GM21737 (cell line): ENCODE measurements around the gene ADCK2.
"Not testable (repeated sequence)": the region's sequence is repeated elsewhere in the genome, so short reads cannot be mapped to it uniquely, and the experiment has no call there.

ENCODE experiments used
- ATAC-seq: cut with Tn5 transposase; IDR thresholded peaks from one replicate; pipeline ENCODE4 v1.9.1; 2021; ENCODE audit warnings: mild to moderate bottlenecking, moderate library complexity; ENCODE audit not compliant: unreplicated experiment

ADCK2 gene

GRCh38 chr7:140673774-140674155 lies 1.0 kb downstream of the ADCK2 start:
- ATAC-seq, result no peak

- no peak for ATAC-seq
These were observed 1.6 kb downstream of the ADCK2 start for GRCh38 chr7:140674356-140674800.

GRCh38 chr7:140674899-140675701 lies 2.4 kb downstream of the ADCK2 start:
- no peak for ATAC-seq

- ATAC-seq, result no peak
These were observed 3.0 kb downstream of the ADCK2 start for GRCh38 chr7:140675726-140676125.

GRCh38 chr7:140676306-140676705 lies 3.6 kb downstream of the ADCK2 start:
- ATAC-seq, result peak; percentile 38

DNA sequence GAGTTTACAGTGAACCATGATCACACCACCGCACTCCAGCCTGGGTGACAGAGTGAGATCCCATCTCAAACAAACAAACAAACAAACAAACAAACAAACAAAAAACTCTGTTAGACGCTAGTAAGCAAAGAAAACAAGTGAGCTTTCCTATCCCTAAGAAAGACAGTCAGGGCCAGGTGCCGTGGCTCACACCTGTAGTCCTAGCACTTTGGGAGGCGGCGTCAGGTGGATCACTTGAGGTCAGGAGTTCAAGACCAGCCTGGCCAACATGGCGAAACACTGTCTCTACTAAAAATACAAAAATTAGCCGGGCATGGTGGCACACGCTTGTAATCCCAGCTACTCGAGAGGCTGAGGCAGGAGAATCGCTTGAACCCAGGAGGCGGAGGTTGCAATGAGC lies 4.2 kb downstream of the ADCK2 start:
- ATAC-seq, result not testable (repeated sequence)

DNA sequence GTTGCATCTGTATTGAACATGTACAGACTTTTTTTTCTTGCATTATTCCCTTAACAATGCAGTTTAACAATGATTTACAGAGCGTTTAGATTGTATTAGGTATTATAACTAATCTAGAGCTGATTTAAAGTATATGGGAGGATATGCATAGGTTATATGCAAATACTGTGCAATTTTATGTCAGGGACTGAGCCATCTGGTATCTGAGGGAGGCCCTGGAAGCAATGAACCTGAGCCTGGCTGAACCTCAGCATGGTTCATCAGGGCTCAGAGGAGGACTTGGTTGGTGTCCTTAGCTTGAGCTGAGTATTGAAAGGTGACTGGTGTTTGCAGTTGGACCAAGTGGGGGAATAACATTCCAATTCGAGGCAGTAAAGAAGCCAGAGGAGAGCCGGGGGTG lies 4.8 kb downstream of the ADCK2 start:
- ATAC-seq, result no peak

GRCh38 chr7:140678081-140678815 lies 5.5 kb downstream of the ADCK2 start:
- no peak for ATAC-seq

DNA sequence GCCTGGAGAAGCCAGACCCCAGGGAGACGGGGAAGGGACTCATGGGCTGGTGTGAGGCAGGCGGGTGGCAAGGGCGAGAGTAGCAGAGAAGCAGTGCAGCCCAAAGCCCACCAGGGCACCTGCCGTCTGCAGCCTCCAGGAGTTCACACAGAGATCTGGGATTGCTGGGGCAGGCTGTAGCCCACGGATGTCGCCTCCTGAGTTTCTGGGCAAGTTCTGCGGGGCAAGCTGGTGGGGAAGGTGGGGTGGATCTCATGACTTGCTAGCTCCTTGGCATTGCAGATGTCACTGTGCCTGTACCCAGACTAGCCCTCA lies 6.0 kb downstream of the ADCK2 start:
- ATAC-seq, result no peak

DNA sequence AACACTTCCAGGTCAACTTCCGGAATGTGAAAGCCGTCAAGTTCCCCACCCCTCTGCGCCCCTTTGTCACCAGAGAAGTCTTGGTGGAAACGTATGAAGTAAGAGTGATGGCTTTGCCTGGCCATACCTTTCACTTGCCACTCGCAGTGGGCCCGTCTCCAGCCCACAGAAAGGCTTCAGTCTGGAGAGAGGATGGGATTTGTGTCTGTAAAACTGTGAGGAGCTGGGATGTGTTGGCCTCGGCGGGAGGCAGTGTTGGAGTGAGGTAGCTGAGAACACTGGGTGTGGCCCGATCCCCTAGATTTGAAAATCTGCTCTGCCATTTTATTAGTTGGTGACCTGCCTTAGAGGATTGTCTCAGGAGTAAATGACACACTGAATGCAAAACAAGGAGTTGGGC lies 6.4 kb downstream of the ADCK2 start:
- no peak for ATAC-seq

DNA sequence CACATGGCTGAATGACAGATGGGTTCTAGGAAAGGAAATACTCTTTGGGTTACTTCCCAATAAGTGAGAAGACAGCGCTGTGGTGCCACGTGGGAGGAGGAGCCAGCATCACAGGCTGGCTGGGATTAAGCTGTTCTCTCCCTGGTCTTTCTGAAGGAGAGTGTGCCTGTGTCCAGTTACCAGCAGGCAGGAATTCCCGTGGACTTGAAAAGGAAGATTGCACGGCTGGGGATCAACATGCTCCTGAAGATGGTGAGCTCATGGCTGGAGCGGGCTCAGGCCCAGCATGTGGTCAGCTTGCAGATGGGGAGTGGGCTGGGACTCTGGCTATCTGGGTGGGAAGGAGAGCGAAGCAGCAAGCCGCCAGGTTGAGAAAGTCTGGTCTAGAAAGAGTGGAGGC lies 8.1 kb downstream of the ADCK2 start:
- ATAC-seq, result no peak

DNA sequence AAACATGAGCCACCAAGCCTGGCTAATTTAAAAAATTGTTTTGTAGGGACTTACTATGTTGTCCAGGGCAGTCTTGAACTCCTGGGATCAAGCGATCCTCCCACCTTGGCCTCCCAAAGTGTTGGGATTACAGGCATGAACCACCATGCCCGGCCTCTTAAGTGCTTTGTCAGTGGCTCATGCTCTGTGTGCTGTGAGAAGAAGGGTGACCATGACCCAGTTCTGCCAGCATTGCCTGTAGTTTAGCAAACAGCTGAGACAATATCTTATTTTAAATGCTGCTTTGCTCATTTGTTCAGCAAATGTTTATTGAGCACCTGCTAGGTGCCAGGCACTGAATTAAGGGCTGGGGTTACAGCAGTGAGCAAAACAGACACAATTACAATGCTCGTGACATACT lies 9.0 kb downstream of the ADCK2 start:
- no peak for ATAC-seq

GRCh38 chr7:140683657-140684056 lies 10.9 kb downstream of the ADCK2 start:
- no peak for ATAC-seq

- ATAC-seq, result no peak
These were observed 11.6 kb downstream of the ADCK2 start for GRCh38 chr7:140684066-140684950.

GRCh38 chr7:140685407-140686087 lies 12.8 kb downstream of the ADCK2 start:
- ATAC-seq, result no peak

GRCh38 chr7:140686921-140687320 lies 14.2 kb downstream of the ADCK2 start:
- ATAC-seq, result no peak

- no peak for ATAC-seq
These were observed 15.6 kb downstream of the ADCK2 start for GRCh38 chr7:140688341-140688740.

DNA sequence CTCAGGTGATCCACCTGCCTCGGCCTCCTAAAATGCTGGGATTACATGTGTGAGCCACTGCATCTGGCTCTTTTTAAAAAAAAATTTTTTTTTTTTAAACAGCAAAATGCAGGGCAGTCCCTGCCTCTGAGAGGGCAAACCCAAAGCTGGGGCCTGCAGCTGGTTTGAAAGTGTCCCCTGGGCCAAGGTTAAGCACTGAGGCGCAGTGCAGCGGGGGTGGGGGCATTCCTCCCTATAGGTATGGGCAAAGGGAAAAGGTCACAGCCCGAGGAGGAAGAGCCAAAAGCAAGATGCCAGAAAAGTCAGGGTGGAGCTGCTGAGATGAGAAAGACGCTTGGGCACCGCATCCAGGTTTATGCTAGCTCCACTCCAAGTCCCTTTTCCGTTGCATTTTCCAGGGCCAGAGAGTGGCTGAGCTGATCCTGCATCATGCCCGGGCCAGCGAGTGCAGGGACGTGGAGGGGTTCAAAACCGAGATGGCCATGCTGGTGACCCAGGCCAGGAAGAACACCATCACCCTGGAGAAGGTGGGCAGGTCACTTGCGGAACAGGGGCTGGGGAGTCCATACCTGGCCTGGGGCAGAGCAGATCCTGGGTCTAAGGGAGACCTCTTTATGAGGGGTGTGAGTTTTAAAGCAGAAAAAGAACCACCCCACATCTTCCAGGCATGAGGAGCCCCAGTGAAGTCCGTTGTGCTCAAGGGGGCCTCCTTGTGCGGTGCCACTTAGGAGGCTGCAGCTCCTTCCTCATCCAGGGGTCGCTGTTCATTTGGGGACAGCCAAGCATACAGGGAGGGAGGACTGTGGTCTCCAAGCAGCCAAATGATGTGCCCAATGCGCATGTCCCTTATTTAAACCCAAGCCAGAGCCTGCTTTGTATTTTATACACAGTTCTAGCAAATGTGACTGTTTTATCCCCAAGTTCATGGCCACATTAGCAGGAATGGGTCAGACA lies 16.7 kb downstream of the ADCK2 start:
- no peak for ATAC-seq

DNA sequence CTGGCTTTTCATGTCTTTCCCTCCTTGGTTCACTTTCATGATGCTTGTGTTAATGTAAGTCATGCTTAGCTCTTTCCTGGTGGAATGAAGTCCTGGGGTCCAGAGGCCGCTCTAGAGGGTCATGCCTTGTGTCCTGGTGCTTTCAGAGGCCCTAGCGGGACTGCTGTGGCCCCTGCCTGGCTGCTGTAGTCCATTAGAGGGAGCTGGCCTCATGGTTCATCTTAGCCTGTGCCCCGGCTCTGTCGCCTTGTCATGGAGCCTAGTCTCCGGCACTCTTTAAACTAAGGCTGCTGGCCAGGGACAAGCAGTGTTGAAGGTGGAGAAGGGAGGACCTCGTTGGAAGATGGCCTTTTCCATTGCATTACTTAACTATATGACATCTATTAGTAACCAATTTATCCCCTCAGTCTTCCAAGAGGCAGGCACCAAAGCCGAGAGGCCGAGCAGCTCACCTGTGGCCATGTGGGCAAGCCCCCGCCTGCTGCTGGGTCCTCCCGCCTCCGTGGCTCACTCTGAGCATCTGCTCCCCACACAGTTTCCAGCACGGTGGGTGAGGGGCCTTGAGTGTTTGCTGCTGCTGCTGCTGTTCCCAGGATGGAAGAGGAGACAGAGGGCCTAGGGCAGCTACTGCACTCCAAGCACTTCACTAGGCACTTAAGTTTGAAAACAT lies 18.8 kb downstream of the ADCK2 start:
- no peak for ATAC-seq
